H1 (cell line): ENCODE results near the gene INPP4B. TPM values are rescaled to one million over a fixed set of nuclear protein-coding genes. Genes with fewer than 3 reads are reported as not detected.

Source experiments
- CTCF ChIA-PET: fragments of 300-600 bp; sonication (Branson Sonifier 250); formaldehyde crosslinking; loops from one replicate; lab custom pipeline; 2021; ENCODE audit not compliant: partially characterized antibody; lab: Charles Lee
- POLR2A ChIA-PET: fragments of 300-600 bp; sonication (Branson Sonifier 250); formaldehyde crosslinking; loops from one replicate; lab custom pipeline; 2021; ENCODE audit warnings: inconsistent platforms; ENCODE audit not compliant: partially characterized antibody; lab: Charles Lee
- DNase-seq, 2 experiments: peaks; one replicate each; pipeline versions ENCODE4 v3.0.0 to v3.0.0-alpha.2; 2010 to 2022; ENCODE audit warnings: low spot score in 2 of 2, low read depth in 1 of 2, mixed read lengths in 1 of 2
- FAIRE-seq: peaks from 2 replicates; lab custom pipeline; 2011; peaks lifted over from hg19 to GRCh38; lab: Jason Lieb, UNC
- H2AFZ ChIP-seq: 2 replicates; pipeline ENCODE4 v1.8.1; 2012; ENCODE audit warnings: low read length, inconsistent platforms
- H2AK5ac ChIP-seq: 2 replicates; pipeline ENCODE4 v1.6.1; 2013; ENCODE audit warnings: low read depth, low read length
- H2BK120ac ChIP-seq: replicated peaks from 2 replicates; pipeline ENCODE3; 2013; ENCODE audit warnings: low read depth, low read length, inconsistent platforms
- H2BK12ac ChIP-seq: 2 replicates; pipeline ENCODE4 v1.6.1; 2013; ENCODE audit warnings: low read depth, low read length
- H2BK15ac ChIP-seq: 2 replicates; pipeline ENCODE4 v1.6.1; 2013; ENCODE audit warnings: low read length
- H2BK20ac ChIP-seq: 2 replicates; pipeline ENCODE4 v1.6.1; 2013; ENCODE audit warnings: low read length
- H2BK5ac ChIP-seq: 2 replicates; pipeline ENCODE4 v1.6.1; 2013; ENCODE audit warnings: low read depth, low read length
- H3K14ac ChIP-seq: 2 replicates; pipeline ENCODE4 v1.6.1; 2013; ENCODE audit warnings: inconsistent platforms; ENCODE audit not compliant: insufficient read length
- H3K18ac ChIP-seq: 2 replicates; pipeline ENCODE4 v1.6.1; 2013; ENCODE audit warnings: low read length; ENCODE audit errors: extremely low read depth
- H3K23ac ChIP-seq: 2 replicates; pipeline ENCODE4 v1.6.1; 2013; ENCODE audit warnings: inconsistent platforms; ENCODE audit not compliant: insufficient read length
- H3K23me2 ChIP-seq: 2 replicates; pipeline ENCODE4 v1.6.1; 2013; ENCODE audit warnings: low read depth, low read length
- H3K27ac ChIP-seq: 2 replicates; pipeline ENCODE4 v1.6.1; 2011; ENCODE audit warnings: low read depth, low read length, inconsistent platforms
- H3K27me3 ChIP-seq, 4 experiments: replicated peaks in 1 of 4; 1 replicate in 1 of 4; 2 replicates in 3 of 4; pipeline versions ENCODE4 v1.6.1 to v1.8.1; 2011 to 2013; ENCODE audit warnings: low read length in 3 of 4, mild to moderate bottlenecking in 3 of 4, inconsistent platforms in 2 of 4, mixed read lengths in 2 of 4, moderate library complexity in 1 of 4; ENCODE audit not compliant: control insufficient read depth in 3 of 4, insufficient read depth in 3 of 4; ENCODE audit errors: extremely low read depth in 1 of 4
- H3K36me3 ChIP-seq, 4 experiments: 2 replicates each; pipeline versions ENCODE4 v1.6.1 to v1.8.1; 2011 to 2013; ENCODE audit warnings: mild to moderate bottlenecking in 4 of 4, low read length in 3 of 4, moderate library complexity in 2 of 4, control low read depth in 1 of 4, inconsistent platforms in 1 of 4; ENCODE audit not compliant: insufficient read depth in 4 of 4, control insufficient read depth in 2 of 4
- H3K4ac ChIP-seq: replicated peaks from 2 replicates; pipeline ENCODE3; 2013; ENCODE audit warnings: low read length, low read depth, mixed read lengths, inconsistent platforms; ENCODE audit not compliant: insufficient read length
- H3K4me1 ChIP-seq, 4 experiments: replicated peaks in 1 of 4; 1 replicate in 1 of 4; 2 replicates in 3 of 4; pipeline versions ENCODE4 v1.6.1 to v1.8.1; 2011 to 2013; ENCODE audit warnings: low read length in 3 of 4, inconsistent platforms in 2 of 4, mixed read lengths in 1 of 4; ENCODE audit not compliant: insufficient read depth in 4 of 4, control insufficient read depth in 3 of 4
- H3K4me2 ChIP-seq, 2 experiments: 2 replicates each; pipeline versions ENCODE4 v1.6.1 to v1.8.1; 2011 to 2013; ENCODE audit warnings: low read depth in 2 of 2, low read length in 2 of 2, control low read depth in 1 of 2, inconsistent platforms in 1 of 2, mild to moderate bottlenecking in 1 of 2; ENCODE audit not compliant: insufficient read depth in 1 of 2
- H3K4me3 ChIP-seq, 4 experiments: fragments of 200-600, 300-600 bp in 1 of 4; sonication (generic), shearing (Covaris generic), sonication (Bioruptor Twin) in 1 of 4; 2 replicates each; pipeline versions ENCODE4 v1.5.1 to v1.8.1; 2011 to 2016; ENCODE audit warnings: low read length in 4 of 4, low read depth in 3 of 4, control low read depth in 2 of 4, inconsistent platforms in 2 of 4, mild to moderate bottlenecking in 2 of 4, mixed read lengths in 1 of 4, moderate library complexity in 1 of 4; ENCODE audit not compliant: insufficient read depth in 2 of 4; ENCODE audit errors: extremely low read depth in 1 of 4
- H3K56ac ChIP-seq: replicated peaks from 2 replicates; pipeline ENCODE3; 2013; ENCODE audit warnings: low read depth, mild to moderate bottlenecking, mixed read lengths, low read length, inconsistent platforms; ENCODE audit not compliant: insufficient read length
- H3K79me1 ChIP-seq: 2 replicates; pipeline ENCODE4 v1.6.1; 2013; ENCODE audit warnings: low read depth, low read length, control low read depth
- H3K79me2 ChIP-seq, 2 experiments: 2 replicates each; pipeline versions ENCODE4 v1.6.1 to v1.8.1; 2012 to 2013; ENCODE audit warnings: low read length in 2 of 2, mild to moderate bottlenecking in 2 of 2, inconsistent platforms in 1 of 2; ENCODE audit not compliant: insufficient read depth in 2 of 2, control insufficient read depth in 1 of 2
- H3K9ac ChIP-seq, 4 experiments: replicated peaks in 1 of 4; 1 replicate in 1 of 4; 2 replicates in 3 of 4; pipeline versions ENCODE4 v1.6.1 to v1.8.1; 2011 to 2013; ENCODE audit warnings: low read depth in 3 of 4, low read length in 3 of 4, control low read depth in 2 of 4, mild to moderate bottlenecking in 2 of 4, moderate library complexity in 2 of 4, inconsistent platforms in 1 of 4; ENCODE audit errors: extremely low read depth in 1 of 4
- H3K9me3 ChIP-seq, 2 experiments: 2 replicates each; pipeline versions ENCODE4 v1.6.1 to v1.8.1; 2012 to 2013; ENCODE audit warnings: mild to moderate bottlenecking in 2 of 2, moderate library complexity in 2 of 2, control low read depth in 1 of 2, inconsistent platforms in 1 of 2, low read depth in 1 of 2, low read length in 1 of 2, mixed read lengths in 1 of 2; ENCODE audit not compliant: insufficient read depth in 2 of 2
- H4K20me1 ChIP-seq, 2 experiments: replicated peaks in 1 of 2; 2 replicates each; pipeline versions ENCODE3 to v1.8.1; 2011 to 2013; ENCODE audit warnings: inconsistent platforms in 2 of 2, low read length in 2 of 2, mild to moderate bottlenecking in 1 of 2; ENCODE audit not compliant: insufficient read depth in 2 of 2, control insufficient read depth in 1 of 2
- H4K5ac ChIP-seq: 2 replicates; pipeline ENCODE4 v1.6.1; 2013; ENCODE audit warnings: low read length, low read depth, mixed read lengths, inconsistent platforms; ENCODE audit not compliant: insufficient read length
- H4K8ac ChIP-seq: 2 replicates; pipeline ENCODE4 v1.8.0; 2013; ENCODE audit warnings: mild to moderate bottlenecking, moderate library complexity, low read length, inconsistent platforms; ENCODE audit not compliant: insufficient read depth; ENCODE audit errors: extremely low read depth
- H4K91ac ChIP-seq: replicated peaks from 2 replicates; pipeline ENCODE3; 2013; ENCODE audit warnings: low read length, mixed read lengths, inconsistent platforms; ENCODE audit not compliant: insufficient read length
- ATF2 ChIP-seq: IDR thresholded peaks from 2 replicates; pipeline ENCODE4 v1.6.1; 2012; ENCODE audit warnings: low read length, inconsistent platforms
- CBX8 ChIP-seq: fragments of 300-800, 300-1000 bp; sonication (generic); IDR thresholded peaks from 2 replicates; pipeline ENCODE4 v1.7.1; 2016; ENCODE audit warnings: low read depth, low read length, borderline replicate concordance
- CHD2 ChIP-seq: IDR thresholded peaks from 2 replicates; pipeline ENCODE4 v1.6.1; 2012; ENCODE audit warnings: low read length, improper control_type of control experiment
- KDM4A ChIP-seq: IDR thresholded peaks from one replicate; pipeline ENCODE4 v1.7.1; 2012; ENCODE audit warnings: low read depth, mild to moderate bottlenecking, moderate library complexity, low read length, inconsistent platforms; ENCODE audit not compliant: severe bottlenecking
- KDM5A ChIP-seq: fragments of 200-600 bp; IDR thresholded peaks from 2 replicates; pipeline ENCODE4 v1.7.1; 2012; ENCODE audit warnings: mild to moderate bottlenecking, low read length, inconsistent platforms, mixed read lengths
- MAFK ChIP-seq: IDR thresholded peaks from 2 replicates; pipeline ENCODE4 v1.6.1; 2012; ENCODE audit warnings: low read depth, mild to moderate bottlenecking, improper control_type of control experiment, low read length
- PHF8 ChIP-seq: fragments of 200-600 bp; sonication (generic); conservative IDR thresholded peaks from 2 replicates; pipeline ENCODE4 v1.7.1; 2012; ENCODE audit warnings: low read depth, mild to moderate bottlenecking, inconsistent platforms, low read length, moderate library complexity
- RBBP5 ChIP-seq: IDR thresholded peaks from 2 replicates; pipeline ENCODE4 v1.7.1; 2012; ENCODE audit warnings: low read depth, mild to moderate bottlenecking, inconsistent platforms, low read length, moderate library complexity, borderline replicate concordance
- RXRA ChIP-seq: IDR thresholded peaks from 2 replicates; pipeline ENCODE4 v1.6.1; 2011; ENCODE audit warnings: low read depth, mild to moderate bottlenecking, low read length, moderate library complexity; ENCODE audit not compliant: insufficient read depth
- SAP30 ChIP-seq: fragments of 300-600 bp; sonication (generic); IDR thresholded peaks from 2 replicates; pipeline ENCODE4 v1.7.1; 2012; ENCODE audit warnings: low read length, moderate library complexity, mild to moderate bottlenecking, inconsistent platforms; ENCODE audit not compliant: insufficient read depth, insufficient replicate concordance
- SIN3A ChIP-seq, 2 experiments: IDR thresholded peaks in 1 of 2; conservative IDR thresholded peaks in 1 of 2; 2 replicates each; pipeline ENCODE4 v1.6.1; 2011 to 2012; ENCODE audit warnings: low read length in 2 of 2, improper control_type of control experiment in 1 of 2, low read depth in 1 of 2, mild to moderate bottlenecking in 1 of 2
- TEAD4 ChIP-seq: IDR thresholded peaks from 2 replicates; pipeline ENCODE4 v1.6.1; 2012; ENCODE audit warnings: low read depth, low read length, inconsistent platforms, mixed read lengths
- WGBS, 2 experiments: shearing (Covaris generic) in 1 of 2; methylation state at CpG; one replicate each; pipeline versions ENCODE4 v1.1.6 to v1.1.7; 2013 to 2015; ENCODE audit warnings: low lambda C conversion rate in 2 of 2, mixed read lengths in 2 of 2, inconsistent platforms in 1 of 2, low coverage in 1 of 2, missing lambda C conversion rate in 1 of 2; ENCODE audit not compliant: insufficient replicate concordance in 2 of 2, insufficient coverage in 1 of 2, insufficient read length in 1 of 2; ENCODE audit errors: extremely low coverage in 1 of 2, missing lambda C conversion rate in 1 of 2; 5-methylcytosine and 5-hydroxymethylcytosine counted together
- polyA plus RNA-seq, 7 experiments: library from polyadenylated mRNA; depleted of rRNA in 3 of 7; stranded (reverse) in 5 of 7; unstranded in 2 of 7; fragments of >200 nt in 5 of 7; fragments of 200-250 nt in 2 of 7; gene quantifications; 1 replicate in 5 of 7; 2 replicates in 1 of 7; 4 replicates in 1 of 7; pipeline versions ENCODE4 v1.2.1 to v1.2.3, GENCODE V29; 2011 to 2013; ENCODE audit warnings: missing spikeins in 2 of 7, mixed read lengths in 2 of 7
- total RNA-seq: library from RNA; stranded (reverse); fragmentation: NEBNext Ultra II Directional; extraction: Animal tissue kit (Norgen Biotek cat#: 25700); gene quantifications from 2 replicates; pipeline ENCODE4 v1.2.1, GENCODE V29; 2021

INPP4B gene
- total and polyA plus RNA-seq, 2 of the 8 experiments (the other 6 are each of a cell fraction or from before 2014, with no cell fraction given), result 0.11 to 0.54 TPM

- Histone ChIP-seq H3K14ac (no peak overlapping the region), H3K27me3 (peaks cover 3 to 15% (median 6%) of the 10 kb centered on the region in 4 experiments; a peak in 4 of 7 replicates), H2BK12ac (no peak overlapping the region), H3K23ac (no peak overlapping the region), H3K79me1 (no peaks in the 10 kb centered on the region), H2BK120ac (no peak overlapping the region), H3K9me3 (no peaks in the 10 kb centered on the region), H3K23me2 (no peaks in the 10 kb centered on the region; the same call in 1 of the 2 replicates), H2AK5ac (no peak overlapping the region), H4K20me1 (no peaks in the 10 kb centered on the region), H3K4ac (no peak overlapping the region), H4K5ac (no peak overlapping the region), H2BK5ac (no peak overlapping the region), H4K8ac (no peak overlapping the region), H3K36me3 (no peaks in the 10 kb centered on the region), H2BK15ac (no peak overlapping the region), H3K18ac (no peak overlapping the region), H3K79me2 (no peaks in the 10 kb centered on the region), H2BK20ac (no peak overlapping the region), H3K4me2 (no peak overlapping the region), H2AFZ (no peak overlapping the region), H3K9ac (no peak overlapping the region), H3K4me3 (no peak overlapping the region), H4K91ac (no peak overlapping the region), H3K27ac (no peak overlapping the region), H3K4me1 (no peaks in the 10 kb centered on the region; a peak in 1 of 7 replicates), H3K56ac (no peak overlapping the region)
- FAIRE-seq, result no peak
- WGBS, 2 experiments, result 100% methylated on average over 1 of the region's 1 CpG; no CpG with 5 or more reads in 1 of the 2 experiments
- POLR2A ChIA-PET, result no interaction called here
- CTCF ChIA-PET, result interaction anchor here (0.7 to 3.5 kb wide), 5 partner anchors 12 to 141 kb away, joined by 3 to 13 read pairs (median 3); no protein-coding TSS in a partner anchor
- no peak for DNase-seq
- no peak for TF ChIP-seq TEAD4
- TF ChIP-seq RXRA, result no peak
- no peak for TF ChIP-seq SIN3A (conservative IDR thresholded peaks at IDR 0.05 in 1 of 2, IDR thresholded peaks at IDR 0.05 in 1 of 2; ENCODE audit: low read depth in 1 of 2, low read length in 2 of 2)
- no peak for TF ChIP-seq KDM4A
- TF ChIP-seq CHD2, result no peak
- no peak for TF ChIP-seq MAFK
- no peak for TF ChIP-seq SAP30
- no peak for TF ChIP-seq KDM5A
- TF ChIP-seq CBX8, result no peak
- TF ChIP-seq ATF2, result no peak
- TF ChIP-seq PHF8, result no peak
- TF ChIP-seq RBBP5, result no peak
Observed at GRCh38 chr4:142706381-142706780, 139.7 kb downstream of the INPP4B start.
